CD4-positive, alpha-beta T cell (primary cell): ENCODE results near the gene PIEZO1. TPM values are rescaled to one million over a fixed set of nuclear protein-coding genes. Genes with fewer than 3 reads are reported as not detected.
A peak's percentile ranks its signal among the peaks of the same experiment; 100 is the strongest.

ENCODE experiments used
- ATAC-seq: fragments of 200-7000 bp; cut with Tn5 transposase; one replicate; pipeline ENCODE4 v1.10.0; 2022; ENCODE audit warnings: mild to moderate bottlenecking; ENCODE audit not compliant: poor library complexity
- CTCF ChIA-PET: fragments of 350-600 bp; sonication (Branson Sonifier 250); formaldehyde crosslinking; loops from one replicate; lab custom pipeline; 2021; ENCODE audit warnings: antibody characterized with exemption, inconsistent platforms; lab: Charles Lee
- POLR2A ChIA-PET: fragments of 350-600 bp; sonication (Branson Sonifier 250); formaldehyde crosslinking; loops from one replicate; lab custom pipeline; 2021; ENCODE audit warnings: antibody characterized with exemption, inconsistent platforms; lab: Charles Lee
- DNase-seq, 14 experiments: peaks; one replicate each; pipeline ENCODE4 v3.0.0-alpha.2; 2013 to 2020; ENCODE audit warnings: mixed read lengths in 2 of 14
- H3K27ac ChIP-seq, 2 donors: one replicate each; pipeline versions ENCODE4 v1.5.1 to v1.7.0; 2013; ENCODE audit warnings: low read length in 2 of 2, low read depth in 1 of 2, mild to moderate bottlenecking in 1 of 2
- H3K27me3 ChIP-seq, 2 experiments: 1 replicate in 1 of 2; 2 replicates in 1 of 2; pipeline versions ENCODE4 v1.6.1 to v1.7.0; 2013; ENCODE audit warnings: low read length in 2 of 2, control low read depth in 1 of 2, mild to moderate bottlenecking in 1 of 2, moderate library complexity in 1 of 2; ENCODE audit not compliant: insufficient read depth in 2 of 2, control insufficient read depth in 1 of 2
- H3K36me3 ChIP-seq: one replicate; pipeline ENCODE4 v1.6.1; 2013; ENCODE audit warnings: low read length, control low read depth; ENCODE audit not compliant: insufficient read depth
- H3K4me1 ChIP-seq: one replicate; pipeline ENCODE4 v1.6.1; 2013; ENCODE audit warnings: low read length, control low read depth; ENCODE audit not compliant: insufficient read depth
- H3K4me3 ChIP-seq: one replicate; pipeline ENCODE4 v1.5.1; 2013; ENCODE audit warnings: mild to moderate bottlenecking, low read length, moderate library complexity
- H3K9me3 ChIP-seq, 2 experiments: 1 replicate in 1 of 2; 2 replicates in 1 of 2; pipeline versions ENCODE4 v1.6.1 to v1.7.0; 2013; ENCODE audit warnings: low read length in 2 of 2, mild to moderate bottlenecking in 2 of 2, control low read depth in 1 of 2, moderate library complexity in 1 of 2; ENCODE audit not compliant: control insufficient read depth in 1 of 2, insufficient read depth in 1 of 2
- H3K27ac Mint-ChIP-seq: one replicate; pipeline ENCODE4 v1.8.0; 2020; ENCODE audit warnings: mixed read lengths
- H3K27me3 Mint-ChIP-seq: one replicate; pipeline ENCODE4 v1.8.0; 2021; ENCODE audit warnings: mixed read lengths
- H3K36me3 Mint-ChIP-seq: one replicate; pipeline ENCODE4 v1.8.0; 2021; ENCODE audit warnings: low read depth, mixed read lengths
- H3K4me1 Mint-ChIP-seq: one replicate; pipeline ENCODE4 v1.8.0; 2021; ENCODE audit warnings: low read depth, mixed read lengths
- H3K4me3 Mint-ChIP-seq: one replicate; pipeline ENCODE4 v1.8.0; 2020; ENCODE audit warnings: mild to moderate bottlenecking, mixed read lengths
- H3K9me3 Mint-ChIP-seq: one replicate; pipeline ENCODE4 v1.8.0; 2020; ENCODE audit warnings: mixed read lengths
- intact Hi-C, 2 experiments: fragments of 100-400 bp; cut with DNase I in 1 of 2; cut with micrococcal nuclease in 1 of 2; formaldehyde crosslinking; loops; one replicate each; pipeline versions ENCODE4 v1.15.1 to v1.9.0; 2023 to 2025; cut with DNase I, micrococcal nuclease
- total RNA-seq, 174 experiments: library from RNA in 2 of 174; stranded (reverse) in 2 of 174; gene quantifications; one replicate each; pipeline ENCODE4 v1.2.3 and lab custom pipeline; 2021 to 2026
- TF ChIP-seq, protein P1 (sequence below): fragments of 200-600 bp; IDR thresholded peaks from one replicate; pipeline ENCODE4 v1.8.0; 2022; ENCODE audit warnings: antibody characterized with exemption, mild to moderate bottlenecking

The PIEZO1 gene
- total RNA-seq, 2 experiments from 2014 or later: 142 to 146 TPM

DNA sequence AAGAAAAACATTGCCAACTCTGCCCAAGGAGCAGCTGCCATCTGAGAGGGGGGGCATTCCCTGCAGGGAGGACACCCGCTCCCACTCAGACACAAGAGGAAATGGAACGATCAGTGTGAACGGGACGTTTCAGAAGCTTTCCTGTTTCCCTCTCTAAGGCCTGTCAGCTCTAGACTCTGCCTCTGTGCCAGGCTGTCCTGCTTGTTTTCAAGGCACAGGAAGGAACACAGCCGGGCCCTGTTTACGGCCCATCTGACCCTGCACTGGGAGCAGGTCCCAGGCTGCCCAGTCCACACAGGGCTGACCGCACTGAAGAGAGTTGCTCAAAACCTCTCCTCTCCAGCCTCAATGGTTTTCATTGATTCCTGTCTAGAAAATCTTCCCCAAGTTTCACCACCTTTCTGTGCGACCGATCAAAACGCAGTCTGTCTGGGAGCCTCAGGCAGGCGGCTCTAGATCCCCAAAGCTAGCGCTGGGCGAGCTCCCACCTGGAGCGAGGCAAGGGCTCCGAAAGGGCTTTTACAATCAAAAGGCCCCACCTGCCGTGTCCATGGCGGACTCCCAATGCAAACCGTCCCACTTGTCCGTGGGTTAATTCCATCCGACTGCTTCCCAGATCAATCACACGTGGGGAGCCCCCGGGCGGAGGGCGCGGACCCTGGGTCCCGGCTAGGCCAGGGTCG is 1.5 kb downstream of the PIEZO1 start:
- peak overlapping the region; percentile 88 for H3K4me3 Mint-ChIP-seq
- Histone ChIP-seq H3K4me1 (peaks cover 63% of the 10 kb centered on the region), H3K36me3 (peaks cover 3% of the 10 kb centered on the region), H3K27me3 (no peaks in the 10 kb centered on the region), H3K27ac (peak overlapping the region; percentile 75 to 77), H3K9me3 (no peaks in the 10 kb centered on the region), H3K4me3 (peak overlapping the region; percentile 63)
- H3K4me1 Mint-ChIP-seq: peaks cover 47% of the 10 kb centered on the region
- H3K27ac Mint-ChIP-seq: peak overlapping the region; percentile 89
- no peaks in the 10 kb centered on the region for H3K27me3 Mint-ChIP-seq
- ChIA-PET CTCF (interaction anchor here (1.0 to 7.0 kb wide), 3 partner anchors 11 to 99 kb away, joined by 3 to 58 read pairs (median 4); no protein-coding TSS in a partner anchor), POLR2A (interaction anchor here (0.6 to 5.9 kb wide), 7 partner anchors 9 to 434 kb away, joined by 3 to 39 read pairs (median 4); partner anchors contain the start of genes APRT and ZNF778)
- peak in 3 of 14 experiments; percentile 37 to 55 (median 49) for DNase-seq
- TF ChIP-seq, protein P1, sequence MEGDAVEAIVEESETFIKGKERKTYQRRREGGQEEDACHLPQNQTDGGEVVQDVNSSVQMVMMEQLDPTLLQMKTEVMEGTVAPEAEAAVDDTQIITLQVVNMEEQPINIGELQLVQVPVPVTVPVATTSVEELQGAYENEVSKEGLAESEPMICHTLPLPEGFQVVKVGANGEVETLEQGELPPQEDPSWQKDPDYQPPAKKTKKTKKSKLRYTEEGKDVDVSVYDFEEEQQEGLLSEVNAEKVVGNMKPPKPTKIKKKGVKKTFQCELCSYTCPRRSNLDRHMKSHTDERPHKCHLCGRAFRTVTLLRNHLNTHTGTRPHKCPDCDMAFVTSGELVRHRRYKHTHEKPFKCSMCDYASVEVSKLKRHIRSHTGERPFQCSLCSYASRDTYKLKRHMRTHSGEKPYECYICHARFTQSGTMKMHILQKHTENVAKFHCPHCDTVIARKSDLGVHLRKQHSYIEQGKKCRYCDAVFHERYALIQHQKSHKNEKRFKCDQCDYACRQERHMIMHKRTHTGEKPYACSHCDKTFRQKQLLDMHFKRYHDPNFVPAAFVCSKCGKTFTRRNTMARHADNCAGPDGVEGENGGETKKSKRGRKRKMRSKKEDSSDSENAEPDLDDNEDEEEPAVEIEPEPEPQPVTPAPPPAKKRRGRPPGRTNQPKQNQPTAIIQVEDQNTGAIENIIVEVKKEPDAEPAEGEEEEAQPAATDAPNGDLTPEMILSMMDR: no peak
- intact Hi-C loops: loop anchor here in 1 of 2 experiments (2.0 kb wide), 1 partner anchor 39 kb away; no protein-coding TSS in a partner anchor
- ATAC-seq: no peak
- no peaks in the 10 kb centered on the region for H3K9me3 Mint-ChIP-seq
- H3K36me3 Mint-ChIP-seq: no peaks in the 10 kb centered on the region

DNA sequence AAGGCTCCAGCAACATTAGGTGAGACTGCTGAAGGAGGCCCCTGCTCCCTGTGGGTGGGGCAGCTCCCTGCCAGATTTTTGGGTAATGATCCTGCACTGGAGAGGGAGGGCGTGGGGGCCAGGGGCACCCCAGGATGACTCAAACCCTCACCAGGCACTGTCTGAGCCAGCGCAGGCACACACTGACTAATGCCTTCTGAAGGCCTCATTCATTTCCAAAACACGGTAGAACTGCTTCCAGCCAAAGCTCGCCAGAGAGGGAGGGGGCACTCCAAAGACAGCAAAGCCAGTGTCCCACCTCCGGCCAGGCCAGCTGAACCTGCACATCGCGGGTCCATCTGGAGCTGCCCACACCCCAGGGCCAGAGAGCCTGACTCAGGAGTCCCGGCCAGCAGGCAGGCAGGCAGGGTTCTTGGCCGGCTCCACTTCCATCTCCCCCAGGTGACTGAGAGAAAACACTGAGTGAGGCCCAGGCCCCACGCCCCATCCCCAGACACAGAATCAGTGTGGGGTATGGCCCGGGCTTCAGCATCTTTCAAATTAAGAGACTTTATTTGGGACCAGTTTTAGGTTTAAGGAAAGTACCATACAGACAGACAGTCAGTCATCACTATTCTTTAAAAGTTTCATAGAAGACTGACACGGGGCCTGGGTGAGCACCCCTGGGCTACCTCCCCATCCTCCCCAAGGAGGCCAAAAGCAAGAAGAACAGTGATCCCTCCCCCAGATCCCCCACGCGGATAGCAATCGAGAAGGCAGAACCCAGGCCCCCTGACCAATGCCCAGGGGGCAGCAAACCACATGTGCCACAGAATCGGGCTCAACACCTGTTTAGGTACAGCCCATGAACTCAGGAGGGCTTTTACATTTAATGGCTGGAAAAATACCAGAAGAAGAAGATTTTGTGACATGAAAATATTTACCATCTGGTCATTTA is 2.3 kb downstream of the PIEZO1 start:
- H3K4me1 ChIP-seq: peaks cover 71% of the 10 kb centered on the region
- ChIA-PET POLR2A (interaction anchor here (0.9 to 5.9 kb wide), 17 partner anchors 9 to 435 kb away, joined by 3 to 39 read pairs (median 11); partner anchors contain the start of genes APRT, GALNS, TRAPPC2L and ZNF778), CTCF (interaction anchor here (1.1 to 7.0 kb wide), 9 partner anchors 16 to 726 kb away, joined by 3 to 58 read pairs (median 3); no protein-coding TSS in a partner anchor)
- TF ChIP-seq, protein P1: no peak
- intact Hi-C loops: loop anchor here in 1 of 2 experiments (1.0 to 2.0 kb wide), 2 partner anchors 38 to 101 kb away; no protein-coding TSS in a partner anchor
- H3K36me3 ChIP-seq: peaks cover 7% of the 10 kb centered on the region
- no peaks in the 10 kb centered on the region for H3K36me3 Mint-ChIP-seq
- no peaks in the 10 kb centered on the region for H3K27me3 ChIP-seq
- H3K4me1 Mint-ChIP-seq: peaks cover 52% of the 10 kb centered on the region
- peak overlapping the region; percentile 88 for H3K4me3 Mint-ChIP-seq
- peak in 7 of 14 experiments; percentile 44 to 75 (median 65) for DNase-seq
- no peaks in the 10 kb centered on the region for H3K27me3 Mint-ChIP-seq
- peak overlapping the region; percentile 75 to 77 for H3K27ac ChIP-seq
- H3K27ac Mint-ChIP-seq: peak overlapping the region; percentile 89
- peak overlapping the region; percentile 63 for H3K4me3 ChIP-seq
- H3K9me3 Mint-ChIP-seq: no peaks in the 10 kb centered on the region
- peak; percentile 19 for ATAC-seq
- no peaks in the 10 kb centered on the region for H3K9me3 ChIP-seq
